OCI-LY7 (cell line): ENCODE results near the gene MTA3.

Source experiments
- CTCF ChIP-seq: fragments of 200-600 bp; sonication (generic); conservative IDR thresholded peaks from 2 replicates; pipeline ENCODE4 v1.5.1; 2014; ENCODE audit warnings: mild to moderate bottlenecking, antibody characterized with exemption, low read length, moderate library complexity, mixed read lengths
- EZH2phosphoT487 ChIP-seq: fragments of 200-600 bp; sonication (generic); IDR thresholded peaks from 2 replicates; pipeline ENCODE4 v1.6.1; 2018; ENCODE audit warnings: low read depth, borderline replicate concordance, mild to moderate bottlenecking, mixed run types, antibody characterized with exemption, low read length, moderate library complexity, mixed read lengths

- no peak for TF ChIP-seq CTCF
- TF ChIP-seq EZH2phosphoT487, result no peak
Observed at GRCh38 chr2:42800461-42800962, 232.1 kb downstream of the MTA3 start.
